ENCODE measurements around the gene EGLN2. TPM values are rescaled to one million over a fixed set of nuclear protein-coding genes. Genes with fewer than 3 reads are reported as not detected.

Gene EGLN2
- total RNA-seq, 1 donor from 2014 or later, result 142 TPM

- Mint-ChIP-seq H3K4me1 (ENCODE audit: low read depth, unreplicated experiment) (peaks cover 15% of the 10 kb centered on the region), H3K4me3 (ENCODE audit: unreplicated experiment) (peak overlapping the region; percentile 41), H3K27me3 (ENCODE audit: unreplicated experiment) (peaks cover 9% of the 10 kb centered on the region), H3K36me3 (ENCODE audit: unreplicated experiment) (peaks cover 3% of the 10 kb centered on the region), H3K27ac (ENCODE audit: unreplicated experiment) (peak overlapping the region; percentile 74), H3K9me3 (ENCODE audit: unreplicated experiment) (peaks cover 12% of the 10 kb centered on the region)
- no peak for DNase-seq
- TF ChIP-seq CTCF (IDR thresholded peaks at IDR 0.05; ENCODE audit: partially characterized antibody, unreplicated experiment), result no peak
These were observed 44.3 kb upstream of the EGLN2 start for GRCh38 chr19:40754611-40755247.

- peaks cover 10% of the 10 kb centered on the region for H3K4me1 Mint-ChIP-seq (ENCODE audit: low read depth, unreplicated experiment)
- peaks cover 4% of the 10 kb centered on the region for H3K36me3 Mint-ChIP-seq (ENCODE audit: unreplicated experiment)
- H3K27me3 Mint-ChIP-seq (ENCODE audit: unreplicated experiment), result peaks cover 7% of the 10 kb centered on the region
- H3K9me3 Mint-ChIP-seq (ENCODE audit: unreplicated experiment), result peaks cover 12% of the 10 kb centered on the region
- no peak overlapping the region for H3K27ac Mint-ChIP-seq (ENCODE audit: unreplicated experiment)
- H3K4me3 Mint-ChIP-seq (ENCODE audit: unreplicated experiment), result no peak overlapping the region
- TF ChIP-seq CTCF (IDR thresholded peaks at IDR 0.05; ENCODE audit: partially characterized antibody, unreplicated experiment), result no peak
- no peak for DNase-seq
These were observed 43.8 kb upstream of the EGLN2 start for GRCh38 chr19:40755248-40755624.

GRCh38 chr19:40755791-40756190 is 43.2 kb upstream of the EGLN2 start:
- DNase-seq, result no peak
- Mint-ChIP-seq H3K9me3 (ENCODE audit: unreplicated experiment) (peaks cover 10% of the 10 kb centered on the region), H3K27ac (ENCODE audit: unreplicated experiment) (no peak overlapping the region), H3K27me3 (ENCODE audit: unreplicated experiment) (peaks cover 5% of the 10 kb centered on the region), H3K4me1 (ENCODE audit: low read depth, unreplicated experiment) (peaks cover 9% of the 10 kb centered on the region), H3K36me3 (ENCODE audit: unreplicated experiment) (peaks cover 4% of the 10 kb centered on the region), H3K4me3 (ENCODE audit: unreplicated experiment) (no peak overlapping the region)
- no peak for TF ChIP-seq CTCF (IDR thresholded peaks at IDR 0.05; ENCODE audit: partially characterized antibody, unreplicated experiment)

GRCh38 chr19:40756502-40757110 is 42.4 kb upstream of the EGLN2 start:
- peaks cover 8% of the 10 kb centered on the region for H3K9me3 Mint-ChIP-seq (ENCODE audit: unreplicated experiment)
- H3K4me3 Mint-ChIP-seq (ENCODE audit: unreplicated experiment), result no peak overlapping the region
- peaks cover 4% of the 10 kb centered on the region for H3K36me3 Mint-ChIP-seq (ENCODE audit: unreplicated experiment)
- DNase-seq, result no peak
- TF ChIP-seq CTCF (IDR thresholded peaks at IDR 0.05; ENCODE audit: partially characterized antibody, unreplicated experiment), result no peak
- no peak overlapping the region for H3K27ac Mint-ChIP-seq (ENCODE audit: unreplicated experiment)
- H3K4me1 Mint-ChIP-seq (ENCODE audit: low read depth, unreplicated experiment), result peaks cover 9% of the 10 kb centered on the region
- H3K27me3 Mint-ChIP-seq (ENCODE audit: unreplicated experiment), result peaks cover 2% of the 10 kb centered on the region

GRCh38 chr19:40758491-40758890 is 40.5 kb upstream of the EGLN2 start:
- Mint-ChIP-seq H3K4me3 (ENCODE audit: unreplicated experiment) (no peak overlapping the region), H3K9me3 (ENCODE audit: unreplicated experiment) (peaks cover 8% of the 10 kb centered on the region), H3K4me1 (ENCODE audit: low read depth, unreplicated experiment) (peaks cover 8% of the 10 kb centered on the region), H3K36me3 (ENCODE audit: unreplicated experiment) (peaks cover 9% of the 10 kb centered on the region), H3K27ac (ENCODE audit: unreplicated experiment) (no peak overlapping the region), H3K27me3 (ENCODE audit: unreplicated experiment) (peaks cover 2% of the 10 kb centered on the region)
- no peak for DNase-seq
- no peak for TF ChIP-seq CTCF (IDR thresholded peaks at IDR 0.05; ENCODE audit: partially characterized antibody, unreplicated experiment)

All from glutamatergic neuron (in vitro differentiated cells).